Measurements from ENCODE around the gene GRIK3.

GRCh38 chr1:36965275-36966159 is 68.8 kb downstream of the GRIK3 start:
- TF ChIP-seq, protein P1, sequence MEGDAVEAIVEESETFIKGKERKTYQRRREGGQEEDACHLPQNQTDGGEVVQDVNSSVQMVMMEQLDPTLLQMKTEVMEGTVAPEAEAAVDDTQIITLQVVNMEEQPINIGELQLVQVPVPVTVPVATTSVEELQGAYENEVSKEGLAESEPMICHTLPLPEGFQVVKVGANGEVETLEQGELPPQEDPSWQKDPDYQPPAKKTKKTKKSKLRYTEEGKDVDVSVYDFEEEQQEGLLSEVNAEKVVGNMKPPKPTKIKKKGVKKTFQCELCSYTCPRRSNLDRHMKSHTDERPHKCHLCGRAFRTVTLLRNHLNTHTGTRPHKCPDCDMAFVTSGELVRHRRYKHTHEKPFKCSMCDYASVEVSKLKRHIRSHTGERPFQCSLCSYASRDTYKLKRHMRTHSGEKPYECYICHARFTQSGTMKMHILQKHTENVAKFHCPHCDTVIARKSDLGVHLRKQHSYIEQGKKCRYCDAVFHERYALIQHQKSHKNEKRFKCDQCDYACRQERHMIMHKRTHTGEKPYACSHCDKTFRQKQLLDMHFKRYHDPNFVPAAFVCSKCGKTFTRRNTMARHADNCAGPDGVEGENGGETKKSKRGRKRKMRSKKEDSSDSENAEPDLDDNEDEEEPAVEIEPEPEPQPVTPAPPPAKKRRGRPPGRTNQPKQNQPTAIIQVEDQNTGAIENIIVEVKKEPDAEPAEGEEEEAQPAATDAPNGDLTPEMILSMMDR (conservative IDR thresholded peaks at IDR 0.05), result no peak
- no peak for TF ChIP-seq ZFX (IDR thresholded peaks at IDR 0.05)
